Cardiac muscle cell (in vitro differentiated cells and primary cell): ENCODE data around the gene ALPK1. TPM values are rescaled to one million over a fixed set of nuclear protein-coding genes. Genes with fewer than 3 reads are reported as not detected.

ENCODE experiments used
- DNase-seq, 2 donors: peaks; one replicate each; pipeline versions ENCODE4 v3.0.0 to v3.0.0-alpha.2; 2010 to 2017; ENCODE audit warnings: low read depth in 1 of 2, low spot score in 1 of 2
- H3K27ac ChIP-seq: fragments of 200-600 bp; sonication (generic); 2 replicates; pipeline ENCODE4 v1.5.1; 2016
- H3K27me3 ChIP-seq: fragments of 200-600 bp; sonication (generic); 2 replicates; pipeline ENCODE4 v1.6.0; 2016; ENCODE audit warnings: control low read depth
- H3K36me3 ChIP-seq: fragments of 200-600 bp; sonication (generic); 2 replicates; pipeline ENCODE4 v1.5.1; 2016; ENCODE audit warnings: control low read depth
- H3K4me1 ChIP-seq: fragments of 200-600 bp; sonication (generic); 2 replicates; pipeline ENCODE4 v1.8.1; 2017; ENCODE audit warnings: low read depth, mild to moderate bottlenecking, mixed run types
- H3K4me3 ChIP-seq: fragments of 200-600 bp; sonication (generic); 2 replicates; pipeline ENCODE4 v1.5.1; 2016; ENCODE audit warnings: mild to moderate bottlenecking
- H3K9me3 ChIP-seq: fragments of 200-600 bp; sonication (generic); 2 replicates; pipeline ENCODE4 v1.5.1; 2017; ENCODE audit warnings: low read depth, mild to moderate bottlenecking, control low read depth
- CTCF ChIP-seq: IDR thresholded peaks from 2 replicates; pipeline ENCODE4 v1.5.1; 2012; ENCODE audit warnings: low read depth, mild to moderate bottlenecking, low read length
- polyA plus RNA-seq: library from polyadenylated mRNA; unstranded; fragments of >200 nt; fragmentation: Nextera tagmentation; extraction: Ambion mirVana; gene quantifications from 2 replicates; pipeline ENCODE4 v1.2.1, GENCODE V29; 2016
- total RNA-seq: library from RNA; depleted of rRNA; stranded (reverse); fragments of >200 nt; gene quantifications from 2 replicates; pipeline ENCODE4 v1.2.3, GENCODE V29; 2016

Gene ALPK1
- total and polyA plus RNA-seq, 2 experiments from 2014 or later, result 0.56 to 0.80 TPM

GRCh38 chr4:112340023-112340422 lies 42.9 kb downstream of the ALPK1 start:
- Histone ChIP-seq H3K36me3 (no peaks in the 10 kb centered on the region), H3K4me1 (peaks cover 2% of the 10 kb centered on the region), H3K9me3 (no peaks in the 10 kb centered on the region), H3K4me3 (no peak overlapping the region), H3K27me3 (peaks cover 2% of the 10 kb centered on the region), H3K27ac (no peak overlapping the region)
- no peak for DNase-seq
- TF ChIP-seq CTCF, result no peak

- no peaks in the 10 kb centered on the region for H3K27me3 ChIP-seq
- no peak for TF ChIP-seq CTCF
- no peaks in the 10 kb centered on the region for H3K9me3 ChIP-seq
- no peak overlapping the region for H3K4me3 ChIP-seq
- H3K27ac ChIP-seq, result no peak overlapping the region
- no peaks in the 10 kb centered on the region for H3K36me3 ChIP-seq
- H3K4me1 ChIP-seq, result peaks cover 2% of the 10 kb centered on the region
- DNase-seq, result no peak
These were observed 43.9 kb downstream of the ALPK1 start for GRCh38 chr4:112341033-112341432.

GRCh38 chr4:112343330-112344080 lies 46.3 kb downstream of the ALPK1 start:
- peaks cover 2% of the 10 kb centered on the region for H3K4me1 ChIP-seq
- no peak for TF ChIP-seq CTCF
- no peak overlapping the region for H3K27ac ChIP-seq
- H3K27me3 ChIP-seq, result no peaks in the 10 kb centered on the region
- H3K9me3 ChIP-seq, result no peaks in the 10 kb centered on the region
- no peaks in the 10 kb centered on the region for H3K36me3 ChIP-seq
- no peak overlapping the region for H3K4me3 ChIP-seq
- no peak for DNase-seq

- peak; percentile 32 for TF ChIP-seq CTCF
- Histone ChIP-seq H3K27ac (no peak overlapping the region), H3K9me3 (no peaks in the 10 kb centered on the region), H3K4me3 (no peak overlapping the region), H3K4me1 (peaks cover 7% of the 10 kb centered on the region), H3K36me3 (no peaks in the 10 kb centered on the region), H3K27me3 (no peaks in the 10 kb centered on the region)
- peak; percentile 78 to 82 for DNase-seq
These were observed 51.5 kb downstream of the ALPK1 start for GRCh38 chr4:112348488-112349158.

- Histone ChIP-seq H3K36me3 (no peaks in the 10 kb centered on the region), H3K4me1 (peaks cover 7% of the 10 kb centered on the region), H3K9me3 (no peaks in the 10 kb centered on the region), H3K4me3 (no peak overlapping the region), H3K27ac (no peak overlapping the region), H3K27me3 (no peaks in the 10 kb centered on the region)
- no peak for DNase-seq
- TF ChIP-seq CTCF, result no peak
These were observed 55.6 kb downstream of the ALPK1 start for GRCh38 chr4:112352736-112353135.
